LNCaP clone FGC (cell line): ENCODE results near the gene SGCB.

Source experiments
- DNase-seq: peaks from one replicate; pipeline ENCODE4 v3.0.0-alpha.2; 2011; ENCODE audit warnings: low read depth
- H3K4me3 ChIP-seq: 2 replicates; pipeline ENCODE4 v1.5.1; 2011; ENCODE audit warnings: mild to moderate bottlenecking, low read depth, low read length, control low read depth
- CTCF ChIP-seq: IDR thresholded peaks from 2 replicates; pipeline ENCODE4 v1.5.1; 2012; ENCODE audit warnings: mild to moderate bottlenecking; ENCODE audit not compliant: control insufficient read depth, insufficient read depth; ENCODE audit errors: extremely low read depth

SGCB gene

GRCh38 chr4:52059372-52059771 lies 21.3 kb upstream of the SGCB start:
- TF ChIP-seq CTCF, result no peak
- peak; percentile 83 for DNase-seq
- no peak overlapping the region for H3K4me3 ChIP-seq

- no peak overlapping the region for H3K4me3 ChIP-seq
- DNase-seq, result no peak
- no peak for TF ChIP-seq CTCF
These were observed 20.2 kb upstream of the SGCB start for GRCh38 chr4:52058275-52058674.

- H3K4me3 ChIP-seq, result no peak overlapping the region
- no peak for TF ChIP-seq CTCF
- no peak for DNase-seq
These were observed 19.1 kb upstream of the SGCB start for GRCh38 chr4:52057196-52057595.

- TF ChIP-seq CTCF, result no peak
- DNase-seq, result no peak
- H3K4me3 ChIP-seq, result no peak overlapping the region
These were observed 16.2 kb upstream of the SGCB start for GRCh38 chr4:52054254-52054653.

- DNase-seq, result no peak
- no peak for TF ChIP-seq CTCF
- peak overlapping the region; percentile 49 for H3K4me3 ChIP-seq
These were observed 14.3 kb upstream of the SGCB start for GRCh38 chr4:52052475-52052780.

- peak overlapping the region; percentile 49 for H3K4me3 ChIP-seq
- DNase-seq, result peak; percentile 52
- TF ChIP-seq CTCF, result no peak
These were observed 13.7 kb upstream of the SGCB start for GRCh38 chr4:52051615-52052474.

GRCh38 chr4:52051213-52051614 lies 13.1 kb upstream of the SGCB start, which contains the start of gene SPATA18:
TSS of gene SPATA18 (plus strand) at chr4:52051304. CDS start at chr4:52051705, 401 bp downstream.
- H3K4me3 ChIP-seq, result peak within 1 kb of the TSS; percentile 49
- DNase-seq, result no peak
- no peak for TF ChIP-seq CTCF
